EL (cell line): ENCODE measurements around the gene SMYD3.

Source experiments
- DNase-seq: peaks from one replicate; pipeline ENCODE4 v3.0.0-alpha.2; 2016

Gene SMYD3

GRCh38 chr1:246162560-246162959, 344.5 kb downstream of the SMYD3 start:
- no peak for DNase-seq

GRCh38 chr1:246161626-246162025, 345.5 kb downstream of the SMYD3 start:
- DNase-seq = peak; percentile 55

- DNase-seq = no peak
These were observed 346.2 kb downstream of the SMYD3 start for GRCh38 chr1:246160905-246161304.

GRCh38 chr1:246160374-246160773, 346.7 kb downstream of the SMYD3 start:
- no peak for DNase-seq

GRCh38 chr1:246159279-246160227, 347.5 kb downstream of the SMYD3 start:
- no peak for DNase-seq

GRCh38 chr1:246158131-246158530, 348.9 kb downstream of the SMYD3 start:
- DNase-seq = no peak

GRCh38 chr1:246157516-246157915, 349.6 kb downstream of the SMYD3 start:
- DNase-seq = no peak

GRCh38 chr1:246156847-246157246, 350.2 kb downstream of the SMYD3 start:
- DNase-seq = no peak

- DNase-seq = peak; percentile 47
These were observed 351.2 kb downstream of the SMYD3 start for GRCh38 chr1:246155923-246156322.

- no peak for DNase-seq
These were observed 353.3 kb downstream of the SMYD3 start for GRCh38 chr1:246153796-246154212.

GRCh38 chr1:246152986-246153431, 354.1 kb downstream of the SMYD3 start:
- no peak for DNase-seq

GRCh38 chr1:246151796-246152434, 355.2 kb downstream of the SMYD3 start:
- no peak for DNase-seq

- DNase-seq = no peak
These were observed 357.5 kb downstream of the SMYD3 start for GRCh38 chr1:246149543-246149942.

GRCh38 chr1:246147524-246148461, 359.3 kb downstream of the SMYD3 start:
- DNase-seq = no peak

- no peak for DNase-seq
These were observed 360.1 kb downstream of the SMYD3 start for GRCh38 chr1:246146804-246147523.

- DNase-seq = no peak
These were observed 361.2 kb downstream of the SMYD3 start for GRCh38 chr1:246145900-246146299.

- DNase-seq = no peak
These were observed 362.1 kb downstream of the SMYD3 start for GRCh38 chr1:246144931-246145330.

- peak; percentile 90 for DNase-seq
These were observed 364.7 kb downstream of the SMYD3 start for GRCh38 chr1:246142320-246142893.

GRCh38 chr1:246141306-246141705, 365.8 kb downstream of the SMYD3 start:
- no peak for DNase-seq

- DNase-seq = peak; percentile 91
These were observed 367.3 kb downstream of the SMYD3 start for GRCh38 chr1:246139745-246140182.

GRCh38 chr1:246138781-246139180, 368.3 kb downstream of the SMYD3 start:
- no peak for DNase-seq

- no peak for DNase-seq
These were observed 370.6 kb downstream of the SMYD3 start for GRCh38 chr1:246136477-246136876.
